ENCODE measurements around the gene MACIR. TPM values are rescaled to one million over a fixed set of nuclear protein-coding genes. Genes with fewer than 3 reads are reported as not detected.
"Not testable (repeated sequence)": the region's sequence is repeated elsewhere in the genome, so short reads cannot be mapped to it uniquely, and the experiment has no call there.

Gene MACIR
- total and polyA plus RNA-seq, 2 donors (not counting 3 experiments of a cell fraction or from before 2014, with no cell fraction given): 4.0 to 9.3 TPM

- Histone ChIP-seq H3K9ac (replicated peaks; ENCODE audit: extremely low read depth, insufficient read depth, low read length) (peak overlapping the region; percentile 30), H3K9me1 (replicated peaks; ENCODE audit: control insufficient read depth, extremely low read depth, insufficient read depth, low read length) (no peaks in the 10 kb centered on the region), H2AFZ (ENCODE audit: low read depth, low read length) (no peak overlapping the region), H3K36me3 (ENCODE audit: control insufficient read depth in 2 of 2, extremely low read depth in 1 of 2, insufficient read depth in 2 of 2, low read length in 2 of 2) (no peaks in the 10 kb centered on the region), H4K20me1 (replicated peaks; ENCODE audit: control insufficient read depth, extremely low read depth, insufficient read depth, low read length) (no peaks in the 10 kb centered on the region), H3K27ac (ENCODE audit: insufficient read depth, low read depth, low read length) (peak overlapping the region; percentile 40), H3K27me3 (ENCODE audit: control insufficient read depth in 2 of 2, insufficient read depth in 2 of 2, low read length in 2 of 2) (no peaks in the 10 kb centered on the region), H3K4me3 (replicated peaks in 1 of 3; ENCODE audit: insufficient read depth in 1 of 3, low read depth in 1 of 3, low read length in 3 of 3) (no peak overlapping the region), H3K9me3 (replicated peaks; ENCODE audit: control insufficient read depth, insufficient read depth, low read length) (no peaks in the 10 kb centered on the region), H3K79me2 (ENCODE audit: control insufficient read depth, insufficient read depth, low read length) (no peaks in the 10 kb centered on the region), H3K4me2 (ENCODE audit: insufficient read depth, low read length) (peak overlapping the region; percentile 48), H3K4me1 (ENCODE audit: control insufficient read depth, extremely low read depth, insufficient read depth, low read length) (peaks cover 30% of the 10 kb centered on the region)
- no TSS peak for BruUV-seq (replicated peaks)
- TF ChIP-seq FOS (IDR thresholded peaks at IDR 0.05; ENCODE audit: borderline replicate concordance, insufficient read depth, low read length): peak; percentile 5
- TF ChIP-seq POLR2A (IDR thresholded peaks at IDR 0.05; ENCODE audit: low read depth, low read length): no peak
- ChIA-PET POLR2A (no interaction called here), CTCF (interaction anchor here (0.8 to 4.8 kb wide), 9 partner anchors 8 to 257 kb away, joined by 3 to 40 read pairs (median 3); partner anchors contain the start of genes GIN1 and PPIP5K2)
- dilution Hi-C loops (cut with MboI; ENCODE audit: extremely low pct_ligation_motif_present, low sequenced_read_pairs): no loop called here
- FAIRE-seq (no peak), DNase-seq (ENCODE audit: low read depth, low spot score) (peak; percentile 42)
- intact Hi-C loops (cut with micrococcal nuclease): loop anchor here (5.0 kb wide), 1 partner anchor 65 kb away; no protein-coding TSS in a partner anchor
Observed at GRCh38 chr5:103217101-103217500, 41.5 kb upstream of the MACIR start.

GRCh38 chr5:103218164-103218563 lies 40.4 kb upstream of the MACIR start:
- peak; percentile 8 for FAIRE-seq
- Histone ChIP-seq H3K4me1 (ENCODE audit: control insufficient read depth, extremely low read depth, insufficient read depth, low read length) (peaks cover 30% of the 10 kb centered on the region), H3K9ac (replicated peaks; ENCODE audit: extremely low read depth, insufficient read depth, low read length) (peak overlapping the region; percentile 33), H3K9me3 (replicated peaks; ENCODE audit: control insufficient read depth, insufficient read depth, low read length) (no peaks in the 10 kb centered on the region), H3K27me3 (ENCODE audit: control insufficient read depth in 2 of 2, insufficient read depth in 2 of 2, low read length in 2 of 2) (no peaks in the 10 kb centered on the region), H3K4me3 (replicated peaks in 1 of 3; ENCODE audit: insufficient read depth in 1 of 3, low read depth in 1 of 3, low read length in 3 of 3) (no peak overlapping the region), H4K20me1 (replicated peaks; ENCODE audit: control insufficient read depth, extremely low read depth, insufficient read depth, low read length) (no peaks in the 10 kb centered on the region), H3K79me2 (ENCODE audit: control insufficient read depth, insufficient read depth, low read length) (no peaks in the 10 kb centered on the region), H3K4me2 (ENCODE audit: insufficient read depth, low read length) (peak overlapping the region; percentile 45), H2AFZ (ENCODE audit: low read depth, low read length) (no peak overlapping the region), H3K27ac (ENCODE audit: insufficient read depth, low read depth, low read length) (peak overlapping the region; percentile 65), H3K9me1 (replicated peaks; ENCODE audit: control insufficient read depth, extremely low read depth, insufficient read depth, low read length) (no peaks in the 10 kb centered on the region), H3K36me3 (ENCODE audit: control insufficient read depth in 2 of 2, extremely low read depth in 1 of 2, insufficient read depth in 2 of 2, low read length in 2 of 2) (no peaks in the 10 kb centered on the region)
- DNase-seq (ENCODE audit: low read depth, low spot score): peak; percentile 81
- no TSS peak for BruUV-seq (replicated peaks)
- intact Hi-C loops (cut with micrococcal nuclease) (loop anchor here (1.0 to 5.0 kb wide), 2 partner anchors 10 to 66 kb away; no protein-coding TSS in a partner anchor), dilution Hi-C loops (cut with MboI; ENCODE audit: extremely low pct_ligation_motif_present, low sequenced_read_pairs) (no loop called here)
- CTCF ChIA-PET: interaction anchor here (0.6 to 3.0 kb wide), 6 partner anchors 11 to 682 kb away, joined by 3 to 16 read pairs (median 3); partner anchors contain the start of genes GIN1 and PPIP5K2
- POLR2A ChIA-PET: no interaction called here
- TF ChIP-seq GATA2 (IDR thresholded peaks at IDR 0.05; ENCODE audit: insufficient read depth, insufficient read length, low read depth, low read length): peak; percentile 36
- peak; percentile 26 for TF ChIP-seq JUN (IDR thresholded peaks at IDR 0.05; ENCODE audit: borderline replicate concordance, insufficient read depth, insufficient read length, low read depth)
- TF ChIP-seq POLR2AphosphoS5 (IDR thresholded peaks at IDR 0.05; ENCODE audit: insufficient read depth, low read depth, low read length): peak; percentile 16
- TF ChIP-seq FOS (IDR thresholded peaks at IDR 0.05; ENCODE audit: borderline replicate concordance, insufficient read depth, low read length): peak; percentile 31
- no peak for TF ChIP-seq MYC (IDR thresholded peaks at IDR 0.05; ENCODE audit: low read depth, low read length)

GRCh38 chr5:103219074-103219473 lies 39.5 kb upstream of the MACIR start:
- H3K4me3 ChIP-seq (replicated peaks in 1 of 3; ENCODE audit: insufficient read depth in 1 of 3, low read depth in 1 of 3, low read length in 3 of 3); BruUV-seq (replicated peaks); dilution Hi-C loops (cut with MboI; ENCODE audit: extremely low pct_ligation_motif_present, low sequenced_read_pairs); H3K4me2 ChIP-seq (ENCODE audit: insufficient read depth, low read length); H3K79me2 ChIP-seq (ENCODE audit: control insufficient read depth, insufficient read depth, low read length); H3K9me3 ChIP-seq (replicated peaks; ENCODE audit: control insufficient read depth, insufficient read depth, low read length); H2AFZ ChIP-seq (ENCODE audit: low read depth, low read length); DNase-seq (ENCODE audit: low read depth, low spot score); H3K27ac ChIP-seq (ENCODE audit: insufficient read depth, low read depth, low read length); FAIRE-seq; H3K36me3 ChIP-seq (ENCODE audit: control insufficient read depth in 2 of 2, extremely low read depth in 1 of 2, insufficient read depth in 2 of 2, low read length in 2 of 2); H3K27me3 ChIP-seq (ENCODE audit: control insufficient read depth in 2 of 2, insufficient read depth in 2 of 2, low read length in 2 of 2); H3K9me1 ChIP-seq (replicated peaks; ENCODE audit: control insufficient read depth, extremely low read depth, insufficient read depth, low read length); POLR2A ChIA-PET; H4K20me1 ChIP-seq (replicated peaks; ENCODE audit: control insufficient read depth, extremely low read depth, insufficient read depth, low read length); H3K9ac ChIP-seq (replicated peaks; ENCODE audit: extremely low read depth, insufficient read depth, low read length): not testable (repeated sequence)
- CTCF ChIA-PET: interaction anchor here (1.2 to 3.0 kb wide), 3 partner anchors 11 to 683 kb away, joined by 3 to 16 read pairs (median 3); no protein-coding TSS in a partner anchor
- intact Hi-C loops (cut with micrococcal nuclease): loop anchor here (5.0 kb wide), 1 partner anchor 67 kb away; no protein-coding TSS in a partner anchor
- peaks cover 30% of the 10 kb centered on the region for H3K4me1 ChIP-seq (ENCODE audit: control insufficient read depth, extremely low read depth, insufficient read depth, low read length)
